ENCODE results near the gene GAS2L1. TPM values are rescaled to one million over a fixed set of nuclear protein-coding genes. Genes with fewer than 3 reads are reported as not detected.
A peak's percentile ranks its signal among the peaks of the same experiment; 100 is the strongest.

The GAS2L1 gene
- polyA plus RNA-seq, 2 of the 4 experiments (the other 2 are of a cell fraction): 7.6 to 17.2 TPM

- TF ChIP-seq ELK1 (IDR thresholded peaks at IDR 0.05; ENCODE audit: low read depth, low read length): no peak
Measured at GRCh38 chr22:29259253-29259899, 47.1 kb upstream of the GAS2L1 start (continued).

GRCh38 chr22:29260031-29260560 is 46.4 kb upstream of the GAS2L1 start:
- ATAC-seq (peak in 1 of 2 experiments; percentile 13; a peak in 3 of 6 replicates), DNase-seq (ENCODE audit: low read depth in 1 of 2, low spot score in 1 of 2) (no peak), FAIRE-seq (no peak)
- Histone ChIP-seq H3K4me2 (no peak overlapping the region), H3K27ac (no peak overlapping the region), H3K4me1 (no peaks in the 10 kb centered on the region), H3K9me3 (no peaks in the 10 kb centered on the region), H3K4me3 (no peak overlapping the region)
- ChIA-PET POLR2A (interaction anchor here (0.6 kb wide), 1 partner anchor 499 kb away, joined by 3 read pairs; no protein-coding TSS in a partner anchor), CTCF (interaction anchor here (1.7 kb wide), 1 partner anchor 15 kb away, joined by 11 read pairs; no protein-coding TSS in a partner anchor)
- 88% methylated on average over 5 of the region's 13 CpGs for WGBS (ENCODE audit: missing lambda C conversion rate)
- TF ChIP-seq PBX3 (IDR thresholded peaks at IDR 0.05) (no peak), NPAS2 (CRISPR knock-in tag; IDR thresholded peaks at IDR 0.05; ENCODE audit: borderline replicate concordance) (no peak), MAFK (IDR thresholded peaks at IDR 0.05; ENCODE audit: partially characterized antibody) (no peak), MAZ (IDR thresholded peaks at IDR 0.05; ENCODE audit: borderline replicate concordance, low read depth, low read length) (no peak), RCOR1 (IDR thresholded peaks at IDR 0.05; ENCODE audit: low read depth, low read length) (no peak), ATOH8 (CRISPR knock-in tag; IDR thresholded peaks at IDR 0.05; ENCODE audit: low read depth) (no peak)

- 77% methylated on average over 4 of the region's 17 CpGs for WGBS (ENCODE audit: missing lambda C conversion rate)
- CTCF ChIA-PET: interaction anchor here (1.7 kb wide), 1 partner anchor 15 kb away, joined by 11 read pairs; no protein-coding TSS in a partner anchor
- H3K4me3 ChIP-seq: no peak overlapping the region
- FAIRE-seq: no peak
- no peak for DNase-seq (ENCODE audit: low read depth in 1 of 2, low spot score in 1 of 2)
- POLR2A ChIA-PET: interaction anchor here (0.6 kb wide), 1 partner anchor 500 kb away, joined by 3 read pairs; no protein-coding TSS in a partner anchor
- H3K27ac ChIP-seq: no peak overlapping the region
- TF ChIP-seq SREBF2 (IDR thresholded peaks at IDR 0.05) (no peak), HOXA7 (CRISPR knock-in tag; IDR thresholded peaks at IDR 0.05) (no peak), CEBPB (IDR thresholded peaks at IDR 0.05) (no peak), NPAS2 (CRISPR knock-in tag; IDR thresholded peaks at IDR 0.05; ENCODE audit: borderline replicate concordance) (no peak), REST (IDR thresholded peaks at IDR 0.05) (no peak), TFCP2L1 (CRISPR knock-in tag; IDR thresholded peaks at IDR 0.05) (no peak)
- no peaks in the 10 kb centered on the region; the same call in 2 of the 3 replicates for H3K4me1 ChIP-seq
- H3K9me3 ChIP-seq: no peaks in the 10 kb centered on the region
- peak in 1 of 2 experiments; percentile 14; a peak in 3 of 6 replicates for ATAC-seq
- H3K4me2 ChIP-seq: no peak overlapping the region
Measured at GRCh38 chr22:29260601-29261315, 45.7 kb upstream of the GAS2L1 start.

Data from A549 (cell line).